ENCODE results near the gene H6PD.

Gene H6PD

DNA sequence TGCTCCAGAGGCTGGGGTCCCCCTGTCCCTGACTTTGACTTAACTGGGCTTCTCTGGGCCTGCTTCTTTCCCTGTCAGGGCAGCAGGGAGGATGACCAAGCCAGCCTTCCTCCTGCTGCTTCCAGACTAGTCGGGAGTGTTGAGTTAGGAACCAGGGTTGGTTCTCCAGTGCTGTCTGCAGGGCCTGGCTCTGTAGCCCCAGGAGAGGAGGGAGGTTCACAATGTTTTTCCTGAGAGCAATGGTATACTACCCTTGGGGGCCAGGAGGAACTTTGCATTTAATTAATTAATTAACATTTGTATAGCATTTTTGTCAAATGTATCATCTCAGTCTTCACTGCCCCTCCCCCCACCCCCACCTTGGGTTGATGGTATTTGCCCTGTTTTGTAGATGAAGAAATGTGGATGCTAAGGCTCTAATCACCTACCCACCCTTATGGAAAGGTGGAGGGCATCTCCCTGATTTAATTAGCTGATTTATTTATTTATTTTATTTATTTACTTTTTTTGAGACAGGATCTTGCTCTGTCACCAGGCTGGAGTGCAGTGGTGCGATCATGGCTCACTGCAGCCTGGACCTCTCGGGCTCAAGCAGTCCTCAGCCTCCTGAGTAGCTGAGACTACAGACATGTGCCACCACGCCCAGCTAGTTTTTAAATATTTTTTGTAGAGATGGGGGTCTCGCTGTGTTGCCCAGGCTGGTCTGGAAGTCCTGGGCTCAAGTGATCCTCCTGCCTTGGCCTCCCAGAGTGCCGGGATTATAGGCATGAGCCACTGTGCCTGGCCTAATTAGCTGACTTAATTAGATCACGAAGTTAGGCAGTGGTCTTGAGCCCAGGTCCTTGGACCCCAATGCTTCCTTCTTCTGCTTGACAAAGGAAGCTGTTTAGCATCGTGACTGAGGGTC, 6.6 kb downstream of the H6PD start:
- DNase-seq (ENCODE audit: low read depth in 3 of 3) = no peak

DNA sequence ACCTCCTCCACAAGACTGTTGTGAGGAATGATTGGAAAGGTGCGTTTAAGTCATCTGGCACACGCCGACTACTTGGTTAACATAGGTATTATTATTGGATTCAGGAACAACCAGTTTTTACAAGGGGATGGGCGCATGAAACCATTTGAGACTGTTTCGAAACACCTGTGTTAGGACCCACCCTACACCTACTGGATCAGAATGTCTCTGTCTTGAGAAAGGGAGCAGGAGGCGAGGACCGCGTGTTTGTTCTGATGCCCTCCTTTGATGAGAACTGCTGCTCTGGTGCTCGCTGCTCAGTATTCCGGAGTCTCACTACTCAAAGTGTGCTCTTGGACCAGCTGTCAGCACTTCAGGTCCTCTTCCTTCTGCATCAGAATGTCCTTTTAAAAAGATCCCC, 7.3 kb downstream of the H6PD start:
- no peak for DNase-seq (ENCODE audit: low read depth in 3 of 3)

DNA sequence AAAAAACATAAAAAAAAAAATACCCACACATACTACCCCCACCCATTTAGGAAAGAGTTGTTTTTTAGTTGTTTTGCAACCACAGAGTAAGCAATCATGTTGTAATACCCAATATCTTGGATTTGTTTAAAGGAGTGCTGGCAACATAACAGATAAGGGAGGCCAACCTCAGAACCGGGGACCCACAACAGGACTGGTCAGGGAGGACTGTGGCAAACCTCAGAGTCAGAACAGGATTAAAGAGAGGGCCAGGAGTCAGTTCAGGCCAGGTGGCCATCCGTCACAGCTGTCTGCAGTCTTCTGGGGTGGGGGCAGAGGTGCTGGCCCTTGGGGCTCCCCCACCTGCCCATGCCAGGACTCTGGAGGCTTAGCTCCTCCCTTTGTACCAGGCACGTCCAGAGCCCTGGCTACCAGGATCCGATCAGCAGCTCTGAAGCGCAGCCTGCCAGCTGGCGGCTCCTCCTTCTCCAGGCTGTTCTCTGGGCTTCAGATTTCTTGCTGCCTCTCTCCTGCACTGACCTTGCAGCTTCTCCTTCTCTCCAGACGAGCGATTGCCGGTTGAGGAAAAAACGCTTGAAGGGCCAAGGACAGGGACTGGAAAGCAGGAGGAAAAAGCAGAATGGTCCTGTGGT, 7.9 kb downstream of the H6PD start:
- no peak for DNase-seq (ENCODE audit: low read depth in 3 of 3)

DNA sequence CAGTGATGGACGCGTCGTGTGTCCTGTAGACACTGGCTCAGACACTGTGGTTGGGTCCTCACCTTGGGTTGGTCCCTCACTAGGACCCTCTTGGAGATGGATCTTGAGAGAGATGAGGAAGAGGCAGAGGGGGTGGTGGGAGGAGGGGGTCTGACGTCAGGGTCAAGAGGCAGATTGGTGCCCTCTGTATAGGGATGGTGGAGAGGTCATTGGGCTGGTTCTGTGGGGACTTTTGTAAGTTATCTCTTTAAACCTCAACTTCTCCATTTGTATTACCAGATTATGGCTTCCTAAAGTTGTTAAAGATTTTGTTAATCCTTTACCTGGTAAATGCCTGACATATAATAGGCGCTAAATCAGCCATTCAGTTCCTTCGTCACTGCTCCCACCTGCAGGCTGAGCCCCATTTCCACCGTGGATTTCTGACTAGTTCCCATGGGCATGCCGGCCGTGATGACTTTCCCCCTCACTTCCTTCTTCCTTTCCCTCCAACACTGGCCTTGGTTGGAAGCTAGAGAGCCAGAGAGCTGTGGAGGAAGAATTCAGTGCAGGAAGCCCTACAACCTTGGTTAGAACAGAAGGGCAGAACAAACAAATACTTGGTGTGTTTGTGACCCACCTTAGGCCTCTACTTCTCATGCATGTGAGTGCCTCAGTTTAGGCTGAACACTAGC, 8.6 kb downstream of the H6PD start:
- DNase-seq (ENCODE audit: low read depth in 3 of 3) = no peak

DNA sequence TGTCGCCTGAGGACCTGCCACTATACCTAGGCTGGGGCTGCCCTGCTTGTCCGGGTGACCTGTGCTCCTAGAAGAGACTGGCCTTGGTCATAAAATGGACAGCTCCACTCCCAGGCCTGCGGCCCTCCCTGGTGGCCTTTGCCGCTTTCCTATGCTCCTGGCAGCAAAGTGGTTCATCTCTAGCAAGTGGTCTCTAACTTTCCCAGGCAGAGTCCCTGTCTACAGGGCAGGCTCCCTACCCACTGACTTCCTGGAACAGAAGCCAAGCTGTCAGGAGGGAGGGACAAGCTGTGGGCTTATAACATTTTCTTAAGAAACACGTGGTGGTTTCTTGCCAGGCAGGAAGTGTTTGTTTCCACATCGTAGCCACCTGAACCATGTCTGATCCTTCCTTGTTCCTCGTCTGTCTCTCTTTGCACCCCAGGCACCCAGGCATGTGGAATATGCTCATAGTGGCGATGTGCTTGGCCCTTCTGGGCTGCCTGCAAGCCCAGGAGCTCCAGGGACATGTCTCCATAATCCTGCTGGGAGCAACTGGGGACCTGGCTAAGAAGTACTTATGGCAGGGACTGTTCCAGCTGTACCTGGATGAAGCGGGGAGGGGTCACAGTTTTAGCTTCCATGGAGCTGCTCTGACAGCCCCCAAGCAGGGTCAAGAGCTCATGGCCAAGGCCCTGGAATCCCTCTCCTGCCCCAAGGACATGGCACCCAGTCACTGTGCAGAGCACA, 10.1 kb downstream of the H6PD start:
- DNase-seq (ENCODE audit: low read depth in 3 of 3) = no peak

DNA sequence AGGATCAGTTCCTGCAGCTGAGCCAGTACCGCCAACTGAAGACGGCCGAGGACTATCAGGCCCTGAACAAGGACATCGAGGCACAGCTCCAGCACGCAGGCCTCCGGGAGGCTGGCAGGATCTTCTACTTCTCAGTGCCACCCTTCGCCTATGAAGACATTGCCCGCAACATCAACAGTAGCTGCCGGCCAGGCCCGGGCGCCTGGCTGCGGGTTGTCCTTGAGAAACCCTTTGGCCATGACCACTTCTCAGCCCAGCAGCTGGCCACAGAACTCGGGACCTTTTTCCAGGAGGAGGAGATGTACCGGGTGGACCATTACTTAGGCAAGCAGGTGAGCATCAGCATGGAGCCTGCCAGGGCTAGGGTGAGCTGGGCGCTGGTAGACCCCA, 10.7 kb downstream of the H6PD start:
- DNase-seq (ENCODE audit: low read depth in 3 of 3) = no peak

DNA sequence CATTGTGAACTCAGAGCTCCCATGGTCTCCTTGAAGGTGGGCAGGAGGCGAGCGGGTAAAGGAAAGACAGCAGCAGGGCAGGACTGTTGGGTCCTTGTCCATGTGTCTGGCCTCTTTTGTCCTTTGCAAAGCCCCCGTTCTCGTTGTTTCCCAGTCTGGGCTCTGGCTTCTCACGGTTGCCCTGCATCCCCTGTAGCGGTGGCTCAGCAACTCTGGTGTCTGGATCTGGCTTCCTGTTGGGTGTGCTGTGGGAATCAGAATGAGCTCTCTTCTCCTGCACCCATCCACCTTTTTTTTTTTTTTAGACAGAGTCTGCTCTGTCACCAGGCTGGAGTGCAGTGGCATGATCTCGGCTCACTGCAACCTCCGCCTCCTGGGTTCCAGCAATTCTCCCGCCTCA, 11.1 kb downstream of the H6PD start:
- no peak for DNase-seq (ENCODE audit: low read depth in 3 of 3)

DNA sequence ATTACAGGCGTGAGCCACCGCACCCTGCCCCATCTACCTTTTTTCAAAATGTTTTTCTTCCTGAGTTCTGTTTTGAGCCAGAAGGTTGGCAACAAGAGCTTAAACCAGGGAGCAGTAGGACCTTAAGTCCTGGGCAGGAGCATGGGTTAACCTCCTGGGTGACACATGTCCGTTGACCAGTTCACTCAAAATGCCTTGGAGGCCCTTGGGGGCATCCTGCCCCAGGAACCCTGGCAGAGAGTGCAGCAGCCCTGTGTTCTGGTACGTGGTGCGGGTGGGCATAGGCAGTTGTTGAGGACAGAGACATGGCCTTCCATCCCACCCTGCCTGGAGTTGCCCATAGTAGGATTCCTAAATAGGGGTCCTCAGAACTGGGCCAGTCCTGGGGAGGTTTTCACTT, 11.6 kb downstream of the H6PD start:
- DNase-seq (ENCODE audit: low read depth in 3 of 3) = no peak

DNA sequence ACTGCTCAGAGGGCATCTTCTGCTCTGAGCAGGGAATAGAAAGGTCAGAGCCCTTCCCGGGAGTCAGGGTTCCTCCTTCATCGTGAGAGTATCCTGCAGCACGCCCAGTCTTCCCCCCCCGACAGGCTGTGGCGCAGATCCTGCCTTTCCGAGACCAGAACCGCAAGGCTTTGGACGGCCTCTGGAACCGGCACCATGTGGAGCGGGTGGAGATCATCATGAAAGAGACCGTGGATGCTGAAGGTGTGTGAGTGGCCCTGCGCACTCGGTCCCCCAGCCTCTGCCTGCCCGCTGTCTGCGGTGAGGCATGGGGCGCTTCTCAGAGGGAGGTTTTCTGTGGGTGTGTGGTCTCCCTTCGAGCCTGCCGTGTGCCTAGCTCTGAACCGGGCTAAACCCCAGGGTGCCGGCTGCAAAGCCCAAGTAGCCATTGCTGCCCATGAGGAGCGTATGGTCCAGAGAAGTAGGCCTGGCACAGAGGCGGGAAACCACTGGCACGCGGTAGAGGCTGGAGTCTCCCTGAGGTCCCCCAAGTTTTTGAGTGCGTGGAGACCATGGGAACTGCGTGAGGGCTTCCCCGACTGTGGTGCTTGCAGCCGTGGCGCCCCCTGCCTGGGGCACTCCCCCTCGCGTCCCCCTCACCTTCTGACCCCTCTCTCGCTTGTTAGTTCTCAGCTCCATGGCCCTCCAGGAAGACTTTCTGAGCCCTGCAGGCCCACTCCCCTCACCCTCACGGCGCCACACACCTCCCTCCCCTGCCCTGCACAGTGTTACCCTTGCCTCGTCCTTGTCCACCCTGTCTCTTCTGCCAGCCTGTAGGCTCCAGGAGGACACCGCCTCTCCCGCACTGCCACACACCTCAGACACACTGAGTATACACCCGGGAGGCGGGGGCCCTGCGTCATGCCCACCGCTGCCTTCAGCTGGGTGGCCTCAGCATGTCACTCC, 12.5 kb downstream of the H6PD start:
- DNase-seq (ENCODE audit: low read depth in 3 of 3) = no peak

DNA sequence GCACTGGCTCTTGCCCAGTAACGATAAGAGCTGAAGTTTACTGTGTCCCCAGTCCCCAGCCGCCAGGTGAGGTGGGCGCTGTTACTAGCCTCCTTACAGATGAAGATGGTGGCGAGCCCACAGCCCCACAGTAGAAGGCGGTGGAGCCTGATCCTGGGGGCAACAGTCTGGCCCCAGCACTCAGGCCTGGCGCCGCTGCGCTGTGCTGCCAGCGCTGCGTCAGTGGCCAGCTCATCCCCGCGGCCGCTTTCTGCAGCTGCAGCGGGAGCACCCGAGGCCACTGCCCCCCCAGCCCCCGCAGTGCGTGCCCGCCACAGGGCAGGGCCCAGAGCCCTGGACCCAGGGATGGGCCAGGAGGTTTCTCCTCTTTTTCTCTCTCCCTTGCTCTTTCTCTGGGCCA, 13.3 kb downstream of the H6PD start:
- DNase-seq (ENCODE audit: low read depth in 3 of 3) = no peak

DNA sequence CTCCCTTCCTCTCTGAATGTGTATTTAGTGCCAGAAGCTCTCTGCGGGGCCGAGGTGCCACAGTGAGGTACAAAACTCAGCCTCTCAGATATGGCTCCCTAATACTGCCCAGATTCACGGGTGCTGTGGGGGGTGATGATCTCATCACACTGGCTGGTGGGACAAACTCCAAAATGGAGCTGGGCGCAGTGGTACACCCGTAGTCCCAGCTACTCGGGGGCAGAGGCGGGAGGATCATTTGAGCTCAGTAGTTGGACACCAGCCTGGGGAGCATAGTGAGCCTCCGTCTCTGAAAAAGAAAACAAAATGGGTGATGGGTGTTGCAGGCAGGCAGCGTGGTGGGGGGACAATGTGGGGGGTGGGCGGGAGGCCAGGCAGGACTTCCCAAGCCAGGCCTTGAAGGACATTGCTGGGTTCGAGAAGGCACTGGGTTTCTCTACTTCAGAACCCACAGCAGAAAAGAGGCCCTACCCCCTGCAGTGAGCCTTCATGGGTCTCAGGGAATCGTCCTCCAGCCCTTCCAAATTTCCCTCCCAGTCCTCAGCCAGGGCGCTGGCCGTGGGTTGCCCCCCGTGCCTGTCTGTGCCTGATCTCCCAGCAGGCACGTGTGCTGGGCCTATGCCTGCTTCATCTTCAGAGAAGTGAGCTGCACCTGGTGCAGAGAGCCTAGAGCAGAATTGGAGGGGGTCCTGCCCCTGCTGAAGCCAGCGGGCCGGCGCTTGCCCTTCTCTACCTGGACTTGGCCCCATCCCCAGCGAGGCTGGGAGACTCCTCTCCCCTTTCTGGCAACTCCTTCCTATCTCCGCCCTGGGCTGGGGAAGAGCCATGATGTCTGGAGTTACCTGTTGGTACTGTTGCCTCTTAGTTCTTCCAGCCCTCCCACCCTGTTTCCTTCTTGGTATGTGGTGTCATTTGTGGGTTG, 14.0 kb downstream of the H6PD start:
- no peak for DNase-seq (ENCODE audit: low read depth in 3 of 3)

DNA sequence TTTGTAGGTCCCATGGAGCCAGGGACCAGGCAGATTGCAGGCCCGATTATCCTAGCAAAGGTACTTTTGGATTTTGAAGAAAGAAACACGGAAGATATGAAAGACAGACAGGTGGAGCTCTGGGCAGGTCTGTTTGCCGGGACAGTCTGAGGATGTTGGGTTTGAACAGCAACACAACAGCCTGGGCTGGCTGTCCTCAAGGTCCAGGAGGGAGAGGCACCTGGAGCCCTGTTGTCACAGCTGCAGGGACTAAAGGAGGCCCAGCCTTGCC, 14.6 kb downstream of the H6PD start:
- DNase-seq (ENCODE audit: low read depth in 3 of 3) = no peak

DNA sequence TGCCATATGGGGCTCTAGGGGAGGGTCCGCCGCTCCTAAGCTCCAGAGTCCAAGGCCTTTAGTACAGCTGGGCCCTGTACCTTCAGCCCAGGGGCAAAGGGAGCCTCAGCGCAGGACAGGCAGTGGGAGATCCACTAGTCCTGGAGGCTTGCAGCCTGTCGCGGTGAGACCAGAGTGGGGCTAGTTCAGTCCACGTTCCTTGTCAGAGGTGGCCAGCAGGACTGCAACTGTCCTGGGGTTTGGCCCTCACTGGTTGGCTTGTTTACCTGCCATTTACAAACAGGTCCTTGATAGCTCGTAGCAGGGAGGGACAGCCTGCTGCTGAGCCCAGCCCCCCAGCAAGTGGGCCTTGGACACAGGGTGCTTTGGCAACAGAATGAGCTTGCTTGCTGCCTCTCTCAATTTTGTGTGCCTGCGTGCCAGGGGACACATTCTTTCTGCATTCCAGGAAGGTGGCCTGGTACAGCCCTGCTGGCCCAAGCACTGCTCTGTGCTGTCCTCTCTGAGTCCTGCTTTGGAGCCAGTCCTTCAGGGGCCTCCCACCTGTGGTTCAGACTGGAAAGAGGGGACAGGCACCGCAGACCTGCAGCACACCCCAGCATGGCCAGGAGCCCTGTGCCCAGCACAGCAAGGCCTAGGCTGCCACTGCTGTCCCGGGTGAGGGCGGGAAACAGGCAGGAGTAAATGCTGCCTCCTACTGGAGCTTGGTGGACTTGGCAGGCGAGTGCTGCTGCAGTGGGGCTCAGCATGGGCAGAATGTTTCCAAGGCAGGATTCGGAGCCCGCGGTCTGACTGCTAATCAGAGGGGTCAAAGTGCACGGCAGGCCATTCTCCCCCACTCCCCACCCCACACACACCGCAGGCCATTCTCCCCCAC, 15.2 kb downstream of the H6PD start:
- DNase-seq (ENCODE audit: low read depth in 3 of 3) = peak in 1 of 3 experiments; percentile 44

DNA sequence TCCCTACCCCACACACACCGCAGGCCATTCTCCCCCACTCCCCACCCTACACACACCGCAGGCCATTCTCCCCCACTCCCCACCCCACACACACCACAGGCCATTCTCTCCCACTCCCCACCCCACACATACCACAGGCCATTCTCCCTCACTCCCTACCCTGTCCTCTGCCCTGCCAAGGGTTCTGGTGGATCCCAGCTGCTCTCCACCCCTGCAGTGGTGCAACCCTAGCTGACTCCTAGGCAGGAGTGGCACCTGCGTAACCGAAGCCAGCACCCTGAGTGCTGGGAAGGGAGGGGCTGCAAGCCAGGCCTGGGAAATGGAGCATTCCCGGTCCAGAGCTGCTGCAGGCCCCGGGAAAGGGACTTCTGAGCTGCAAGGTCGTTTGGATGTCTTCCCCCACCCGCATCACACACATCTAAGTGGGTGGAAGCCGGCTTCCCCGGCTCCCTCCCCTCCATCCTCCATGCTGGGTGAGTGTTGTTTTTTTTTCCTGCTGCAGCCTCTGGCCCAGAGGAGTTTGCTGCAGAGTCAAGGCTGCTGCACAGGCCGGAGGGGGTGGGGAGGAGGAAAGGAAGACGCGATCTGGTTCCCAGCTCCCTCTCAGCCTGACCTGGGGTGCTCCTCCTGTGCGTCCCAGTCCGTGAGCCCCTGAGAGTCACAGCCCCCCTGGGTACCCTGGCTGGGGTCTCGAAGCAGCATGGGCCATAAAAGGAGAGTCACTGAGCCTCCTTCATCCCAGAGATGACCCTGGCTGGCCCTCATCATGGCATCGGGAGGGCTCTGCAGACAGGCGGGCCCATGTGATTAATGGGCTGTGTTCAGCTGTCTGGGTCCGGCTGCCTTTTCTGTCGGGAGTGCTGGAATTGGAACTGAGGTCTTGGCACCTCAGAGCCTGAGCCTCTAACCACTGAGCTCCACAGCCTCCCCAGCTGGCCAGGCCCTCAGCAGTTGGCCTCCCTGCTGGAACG, 16.1 kb downstream of the H6PD start:
- no peak for DNase-seq (ENCODE audit: low read depth in 3 of 3)

DNA sequence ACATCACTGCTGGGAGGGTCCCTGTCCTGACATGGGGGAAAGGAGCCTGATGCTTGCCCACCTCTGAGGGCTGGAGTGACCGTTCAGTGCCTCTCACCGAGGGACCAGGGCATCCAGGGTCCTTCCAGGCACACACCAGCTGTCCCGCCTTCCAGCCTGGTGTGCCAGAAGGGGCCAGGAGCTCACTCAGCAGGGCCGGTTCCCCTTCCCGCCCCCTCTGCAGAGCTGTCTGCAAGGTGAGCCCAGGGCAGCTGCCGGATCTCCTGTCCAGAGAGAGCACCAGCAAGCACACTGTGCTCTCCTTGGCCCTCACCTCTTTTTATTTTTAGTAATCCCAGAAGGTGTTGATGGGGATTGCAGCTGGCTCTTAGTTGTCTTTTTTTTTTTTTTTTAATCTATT, 16.9 kb downstream of the H6PD start:
- DNase-seq (ENCODE audit: low read depth in 3 of 3) = no peak

DNA sequence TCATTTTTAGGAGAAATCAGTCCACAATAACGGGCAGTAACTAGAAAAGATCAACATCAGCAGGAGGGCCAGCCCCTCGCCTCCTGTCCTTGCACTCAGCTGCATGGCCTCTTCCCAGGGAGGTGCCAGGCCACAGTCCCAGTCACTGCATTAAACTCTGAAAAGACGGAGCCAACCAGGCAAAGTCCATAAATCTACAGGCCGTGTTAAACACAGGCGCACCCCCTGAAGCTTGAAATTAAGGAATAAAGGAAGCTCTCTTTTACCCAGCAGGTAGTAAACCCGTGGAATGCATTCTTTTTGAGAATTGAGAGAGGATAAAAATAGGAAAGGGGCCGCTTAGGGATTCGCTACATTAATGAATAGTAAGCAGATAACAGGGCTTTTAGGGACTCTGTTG, 18.4 kb downstream of the H6PD start:
- no peak for DNase-seq (ENCODE audit: low read depth in 3 of 3)

DNA sequence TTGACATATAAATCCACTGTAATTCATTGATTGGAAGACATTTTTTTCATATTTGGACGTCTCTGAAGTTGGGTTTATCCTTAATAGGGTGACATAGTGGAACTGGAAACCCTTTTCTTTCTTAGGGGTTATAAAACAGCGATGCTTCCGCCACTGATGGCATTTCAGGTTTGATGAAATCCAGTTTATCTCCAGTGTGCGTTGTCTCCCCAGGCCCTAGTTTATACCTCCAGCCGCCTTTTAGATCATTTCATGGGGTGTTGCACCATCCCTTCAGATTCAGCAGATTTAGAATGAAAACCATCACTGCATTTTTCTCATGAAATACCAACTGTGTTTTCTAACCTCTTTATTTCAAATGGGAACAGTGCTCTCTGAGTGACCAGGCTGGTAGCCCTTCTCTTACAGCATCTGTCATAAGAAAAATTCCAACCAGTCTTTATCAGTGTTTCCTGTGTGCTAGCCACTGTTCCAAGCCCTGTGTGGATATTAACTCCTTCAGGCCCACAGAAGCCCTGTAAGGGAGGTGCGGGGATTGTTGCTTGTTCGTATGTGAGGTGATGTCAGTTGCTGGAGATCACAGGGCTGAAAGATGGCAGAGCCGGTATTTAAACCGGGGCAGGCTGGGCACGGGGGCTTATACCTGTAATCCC, 19.0 kb downstream of the H6PD start:
- no peak for DNase-seq (ENCODE audit: low read depth in 3 of 3)

DNA sequence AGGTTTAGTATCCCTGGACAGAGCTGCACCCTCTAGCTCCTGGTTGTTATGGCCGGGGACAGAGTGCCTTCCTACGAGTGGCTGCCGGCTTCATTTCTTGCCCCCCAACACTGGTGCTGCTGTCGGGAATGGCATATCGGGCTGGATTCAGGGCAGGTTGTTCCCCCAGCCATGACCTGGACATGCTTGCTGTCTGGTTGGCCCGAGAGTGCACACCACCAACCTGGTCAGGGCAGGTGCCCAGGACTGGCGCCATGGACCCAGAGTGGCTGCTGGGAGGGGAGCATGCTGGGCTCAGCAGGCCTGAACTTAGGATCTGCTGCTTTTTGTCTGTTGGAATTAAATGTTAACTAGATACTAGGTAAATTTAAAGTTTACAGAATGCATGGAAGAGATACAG, 21.8 kb downstream of the H6PD start:
- no peak for DNase-seq (ENCODE audit: low read depth in 3 of 3)
